DMS153 treated with DMSO at 0.1 percent for 48 hours (cell line): ENCODE data around the gene METTL8.
"Not testable (repeated sequence)": the region's sequence is repeated elsewhere in the genome, so short reads cannot be mapped to it uniquely, and the experiment has no call there.

Experiments
- DNase-seq: peaks from one replicate; lab custom pipeline; 2025; ENCODE audit not compliant: unreplicated experiment; lab: John Stamatoyannopoulos, UW

METTL8 gene

DNA sequence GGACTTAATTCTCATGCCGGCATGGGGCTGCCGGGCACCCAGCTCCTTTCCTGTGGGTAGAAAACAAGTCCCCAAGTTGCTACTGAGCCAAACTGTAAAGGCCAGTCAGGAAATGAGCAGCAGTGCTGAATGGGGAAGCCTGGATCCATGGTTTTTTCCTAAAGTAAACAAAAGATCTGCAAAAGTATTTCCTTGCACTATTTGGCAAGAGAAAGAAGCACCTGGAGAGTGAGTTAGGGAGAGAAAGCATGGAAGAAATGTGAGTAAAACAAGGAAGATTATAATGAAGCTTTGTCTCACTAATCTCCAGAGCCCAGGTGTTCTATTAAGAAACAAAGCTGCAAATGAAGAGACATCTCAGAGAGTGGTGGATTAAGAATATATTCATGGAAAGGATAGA lies 117.6 kb downstream of the METTL8 start:
- DNase-seq, result no peak

DNA sequence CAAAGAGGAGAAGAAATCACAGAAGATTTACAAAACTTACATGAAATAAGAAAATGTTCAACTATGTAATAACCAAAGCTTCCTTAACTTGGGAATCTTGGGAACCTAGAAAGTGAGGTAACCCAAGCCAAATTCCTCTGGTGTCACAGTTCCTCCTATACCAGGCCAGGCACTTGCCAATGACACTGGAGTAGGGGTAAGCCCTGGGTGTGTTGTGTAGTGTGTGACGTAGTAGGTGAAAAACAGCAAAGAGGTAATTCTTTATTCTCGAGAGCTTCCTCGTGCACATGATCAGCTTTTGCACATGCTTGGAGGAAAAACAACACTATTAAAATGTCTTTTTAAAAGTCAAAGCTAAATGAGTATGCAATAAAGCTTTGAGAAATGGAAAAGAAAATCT lies 118.0 kb downstream of the METTL8 start:
- no peak for DNase-seq

DNA sequence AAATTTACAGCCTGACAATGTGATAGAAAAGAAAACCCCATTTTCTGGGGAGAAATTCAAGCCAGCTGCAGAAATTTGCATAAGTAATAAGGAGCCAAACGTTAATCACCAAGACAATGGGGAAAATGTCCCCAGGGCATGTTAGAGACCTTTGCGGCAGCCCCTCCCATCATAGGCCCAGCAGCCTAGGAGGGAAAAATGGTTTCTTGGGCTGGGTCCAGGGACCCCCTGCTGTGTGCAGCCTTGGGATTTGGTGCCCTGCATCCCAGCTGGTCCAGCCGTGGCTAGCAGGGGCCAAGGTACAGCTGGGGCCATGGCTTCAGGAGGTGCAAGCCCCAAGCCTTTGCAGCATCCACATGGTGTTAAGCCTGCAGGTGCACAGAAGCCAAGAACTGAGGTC lies 121.6 kb downstream of the METTL8 start:
- not testable (repeated sequence) for DNase-seq

DNA sequence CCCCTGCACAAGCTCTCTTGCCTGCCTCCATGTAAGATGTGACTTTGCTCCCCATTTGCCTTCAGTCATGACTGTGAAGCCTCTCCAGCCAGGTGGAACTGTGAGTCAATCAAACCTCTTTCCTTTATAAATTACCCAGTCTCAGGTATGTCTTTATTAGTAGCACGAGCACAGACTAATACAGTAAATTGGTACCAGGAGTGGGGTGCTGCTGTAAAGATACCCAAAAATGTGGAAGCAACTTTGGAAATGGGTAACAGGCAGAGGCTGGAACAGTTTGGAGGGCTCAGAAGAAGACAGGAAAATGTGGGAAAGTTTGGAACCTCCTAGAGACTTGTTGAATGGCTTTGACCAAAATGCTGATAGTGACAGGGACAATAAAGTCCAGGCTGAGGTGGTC lies 122.2 kb downstream of the METTL8 start:
- not testable (repeated sequence) for DNase-seq

DNA sequence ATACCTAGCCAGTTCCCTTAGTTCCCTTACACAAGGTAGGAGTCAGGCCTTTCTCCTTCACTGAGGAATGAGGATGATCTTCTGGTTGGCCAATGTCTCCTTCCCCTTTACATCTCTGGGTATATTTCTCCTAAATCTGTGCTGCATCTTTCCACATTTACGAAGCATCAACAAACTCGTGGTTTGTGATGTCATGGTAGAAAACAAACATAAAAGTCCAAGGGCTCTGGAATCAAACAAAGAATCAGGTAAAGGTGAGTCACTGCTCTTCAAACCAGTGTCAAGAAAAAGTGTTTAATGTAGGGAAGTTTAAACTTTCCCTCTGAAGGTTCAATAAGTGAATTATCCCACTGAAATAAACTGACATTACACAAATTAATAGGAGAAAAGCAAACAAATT lies 122.9 kb downstream of the METTL8 start:
- DNase-seq, result no peak

DNA sequence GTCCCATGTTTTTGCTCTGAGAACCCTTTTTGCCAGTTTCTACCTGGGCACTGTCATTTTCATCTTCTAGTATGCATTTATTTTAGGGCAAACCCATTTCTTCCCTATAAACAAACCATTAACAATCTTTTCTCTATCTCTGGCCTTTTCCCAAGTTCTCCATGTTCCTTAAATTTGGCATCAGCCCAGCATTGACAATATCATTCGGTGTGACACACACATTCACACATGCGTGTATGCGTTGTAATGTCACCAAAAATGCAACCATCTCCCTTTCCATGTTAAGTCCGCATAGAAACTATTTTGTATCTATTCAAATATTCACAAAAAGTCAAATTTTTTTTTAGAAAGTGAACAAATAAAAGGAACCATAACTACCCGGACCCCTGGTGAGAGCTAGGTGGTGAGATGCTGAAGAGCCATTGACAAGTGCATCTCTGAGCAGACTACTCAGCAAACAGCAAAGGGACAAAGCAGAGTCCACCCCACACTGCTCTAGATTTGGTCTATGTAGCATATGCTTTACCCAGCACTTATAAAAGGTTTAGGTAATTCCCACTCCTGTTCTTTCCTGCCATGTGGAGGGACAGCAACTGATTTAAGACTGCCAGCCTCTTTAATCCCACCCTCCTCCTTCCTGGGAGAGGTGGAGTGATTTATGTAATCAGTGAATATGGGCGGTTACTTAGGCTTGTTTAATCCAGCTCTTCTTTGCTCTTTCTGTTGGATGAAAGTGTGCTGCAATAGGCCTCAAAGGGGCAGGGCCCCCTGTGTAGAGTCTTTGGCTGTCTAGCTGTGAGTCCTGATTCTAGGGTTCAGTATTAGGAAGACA lies 124.1 kb downstream of the METTL8 start:
- no peak for DNase-seq

DNA sequence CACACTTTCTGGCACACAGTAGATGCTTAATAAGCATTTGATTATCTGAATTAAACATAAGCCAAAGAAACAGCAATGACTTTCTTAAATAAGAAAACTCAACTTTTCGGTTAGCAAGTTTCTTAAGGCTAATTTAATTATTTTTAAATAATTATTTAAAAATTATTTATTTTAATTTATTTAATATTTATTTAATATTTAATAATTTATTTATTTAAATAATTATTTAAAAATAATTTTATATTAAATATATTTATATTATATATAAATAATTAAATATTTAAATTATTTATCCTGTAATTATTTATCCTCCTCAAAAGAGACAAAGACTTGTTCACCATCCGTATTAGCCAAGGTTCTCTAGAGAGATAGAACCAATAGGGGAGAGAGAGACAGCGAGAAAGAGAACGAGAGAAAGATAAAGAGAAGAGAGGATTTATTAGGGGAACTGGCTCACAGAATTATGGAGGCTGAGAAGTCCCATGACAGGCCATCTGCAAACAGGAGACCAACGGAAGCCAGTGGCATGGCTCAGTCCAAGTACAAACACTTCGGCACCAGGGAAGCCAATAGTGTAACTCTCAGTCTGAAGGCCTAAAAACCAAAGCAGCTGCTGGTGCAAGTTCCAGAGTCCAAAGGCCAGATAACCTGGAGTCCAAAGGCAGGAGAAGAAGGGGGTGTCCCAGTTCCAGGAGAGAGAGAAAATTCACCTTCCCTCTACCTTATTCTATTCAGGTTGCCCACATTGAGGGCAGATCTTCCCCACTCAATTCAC lies 125.3 kb downstream of the METTL8 start:
- no peak for DNase-seq

DNA sequence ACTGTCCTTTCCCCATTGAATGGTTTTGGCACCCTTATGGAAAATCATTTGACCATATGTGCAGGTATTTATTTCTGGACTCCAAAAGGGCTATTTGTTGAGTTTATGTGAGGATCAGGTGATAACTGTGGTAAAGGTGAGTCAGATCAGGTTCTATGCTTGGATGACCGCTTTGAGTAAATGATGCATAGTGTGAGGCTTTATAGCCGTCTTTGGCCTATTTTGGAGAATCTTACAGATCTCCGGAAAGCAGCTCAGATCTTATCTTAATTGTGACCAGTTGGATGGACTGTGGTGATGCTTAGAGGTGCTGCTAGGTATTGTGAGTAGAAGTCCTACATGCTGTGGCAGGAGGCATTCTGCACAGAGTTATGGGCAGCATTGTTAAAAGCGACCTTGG lies 126.2 kb downstream of the METTL8 start:
- DNase-seq, result no peak

DNA sequence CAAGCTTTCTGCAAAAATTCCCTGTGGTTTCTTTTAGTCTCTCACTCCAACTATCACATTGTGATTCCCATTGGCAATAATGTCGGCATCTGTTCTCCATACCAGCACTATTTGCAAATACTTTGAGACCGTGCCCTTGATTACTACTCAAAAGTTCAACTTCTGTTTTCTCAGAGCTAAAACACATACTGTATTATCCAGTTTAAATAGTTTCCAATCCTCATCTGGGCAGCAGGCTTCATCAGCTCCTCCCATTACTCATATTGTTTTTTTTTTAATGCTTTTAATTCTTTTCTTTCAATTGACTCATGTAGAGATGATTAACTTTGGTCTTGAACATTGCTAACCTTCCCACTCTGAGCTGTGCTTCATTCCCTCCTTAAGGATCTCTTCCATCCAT lies 135.8 kb downstream of the METTL8 start:
- no peak for DNase-seq

DNA sequence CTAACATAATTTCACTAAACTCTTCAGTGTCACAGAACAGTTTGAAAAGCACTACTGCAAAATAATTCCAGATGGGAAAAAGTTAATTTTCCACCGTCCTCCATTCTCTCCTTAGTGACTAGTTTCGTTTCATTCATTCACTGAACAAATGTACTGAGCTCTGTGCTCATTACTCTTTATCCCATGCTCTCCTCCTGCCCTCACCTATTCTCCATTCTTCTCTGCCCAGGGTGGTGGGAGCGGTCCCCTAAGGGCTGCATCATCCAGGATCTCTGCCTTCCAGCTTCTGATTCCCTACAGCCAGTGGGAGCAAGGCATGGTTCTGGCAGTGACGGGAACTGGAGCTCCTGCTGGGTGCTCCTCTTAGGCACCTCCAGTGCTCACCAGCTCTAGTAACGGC lies 139.2 kb downstream of the METTL8 start:
- no peak for DNase-seq

DNA sequence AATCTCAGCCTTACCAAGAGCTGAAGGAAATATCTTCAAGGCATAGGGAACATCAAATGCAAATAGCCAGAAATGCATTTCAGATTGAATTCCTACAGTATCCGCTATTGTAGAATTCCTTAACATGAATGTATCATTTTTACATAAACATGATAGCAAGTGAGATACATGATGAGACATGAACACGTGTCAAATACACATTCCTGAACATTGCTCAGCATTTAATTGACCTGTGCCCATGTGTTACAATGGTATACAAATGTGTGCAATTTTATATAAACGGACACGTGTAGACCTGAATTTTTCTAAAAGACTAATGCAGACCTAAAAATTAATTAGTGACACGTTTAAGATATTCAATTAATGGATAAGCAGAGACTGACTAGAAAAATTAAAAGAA lies 140.1 kb downstream of the METTL8 start:
- DNase-seq, result no peak

DNA sequence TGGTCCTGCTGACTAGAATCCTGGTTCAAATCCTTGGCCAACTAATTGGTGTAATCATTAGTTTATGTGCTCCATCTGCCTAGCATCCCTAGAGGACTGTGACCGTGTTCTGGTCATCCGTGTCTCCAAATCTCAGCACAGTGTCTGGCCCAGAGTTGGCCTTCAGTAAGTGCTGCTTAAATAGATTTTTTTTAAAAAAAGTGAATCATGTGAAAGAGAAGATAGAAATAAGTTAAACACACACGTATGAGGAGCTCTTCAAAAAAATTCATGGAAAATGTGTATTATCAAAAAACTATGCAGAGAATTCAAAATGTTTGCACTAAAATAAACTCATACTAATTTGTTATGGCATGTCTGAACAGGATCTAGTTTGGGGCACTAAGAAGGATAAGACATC lies 143.8 kb downstream of the METTL8 start:
- no peak for DNase-seq

DNA sequence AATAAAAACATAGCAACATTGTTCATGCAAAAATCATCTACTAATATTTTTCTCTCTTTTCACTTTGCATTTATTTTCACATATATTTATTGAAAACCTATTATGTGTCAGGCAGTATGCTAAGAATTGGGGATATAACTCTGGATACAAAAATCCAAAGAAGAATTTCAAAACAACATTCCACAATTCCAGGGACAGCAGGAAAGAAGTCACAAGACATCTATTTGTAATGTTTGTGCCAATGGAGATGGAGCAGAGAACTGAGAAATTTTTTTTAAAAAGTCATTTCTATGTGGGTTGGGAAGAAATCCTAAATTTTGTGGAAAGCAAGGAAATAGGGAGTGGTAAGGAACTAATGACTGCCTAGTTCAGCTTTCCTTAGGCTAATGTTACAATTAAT lies 144.5 kb downstream of the METTL8 start:
- no peak for DNase-seq

DNA sequence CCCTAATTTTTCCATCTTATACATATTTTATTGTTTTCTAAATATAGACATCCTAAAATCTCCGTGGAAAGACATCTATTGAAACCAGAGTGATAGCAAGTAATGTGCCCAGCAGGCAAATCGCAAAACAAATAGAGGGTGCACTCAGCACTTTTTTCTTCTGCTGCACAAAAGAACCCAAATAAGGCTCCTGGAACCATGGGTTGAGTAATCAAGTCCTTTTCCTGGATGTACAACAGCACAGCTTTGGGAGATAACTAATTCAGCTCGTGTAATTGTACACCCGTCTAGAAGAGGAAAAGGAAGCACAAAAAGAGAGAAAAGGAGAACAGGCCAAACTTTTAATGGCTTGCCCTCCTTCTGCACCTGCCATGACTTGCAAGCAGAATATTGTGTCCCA lies 146.2 kb downstream of the METTL8 start:
- DNase-seq, result no peak

DNA sequence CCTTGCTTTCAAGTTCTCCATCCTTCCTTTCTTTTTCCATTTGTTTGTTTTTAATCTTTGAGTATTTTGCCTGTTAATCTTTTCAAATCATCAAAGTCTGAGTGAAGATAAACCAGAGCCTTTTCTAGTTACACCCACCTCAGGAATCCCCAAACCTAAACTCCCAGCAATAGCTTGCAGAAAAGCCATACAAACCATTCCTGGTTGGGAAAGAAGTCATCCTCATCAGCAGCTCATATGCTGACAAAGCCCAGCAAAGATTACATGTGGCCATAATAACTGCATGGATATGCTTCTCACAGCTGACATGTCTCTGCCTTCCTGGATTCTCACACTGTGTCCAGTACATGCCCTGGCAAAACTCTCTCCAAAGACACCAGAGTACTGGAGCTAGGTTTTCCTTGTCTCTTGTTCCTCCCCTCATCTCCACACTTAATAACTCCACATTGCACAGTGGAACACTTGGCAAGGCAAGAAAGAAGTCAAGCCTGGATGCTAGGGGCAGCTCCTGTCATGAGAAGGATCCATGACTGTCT lies 146.7 kb downstream of the METTL8 start:
- DNase-seq, result no peak

DNA sequence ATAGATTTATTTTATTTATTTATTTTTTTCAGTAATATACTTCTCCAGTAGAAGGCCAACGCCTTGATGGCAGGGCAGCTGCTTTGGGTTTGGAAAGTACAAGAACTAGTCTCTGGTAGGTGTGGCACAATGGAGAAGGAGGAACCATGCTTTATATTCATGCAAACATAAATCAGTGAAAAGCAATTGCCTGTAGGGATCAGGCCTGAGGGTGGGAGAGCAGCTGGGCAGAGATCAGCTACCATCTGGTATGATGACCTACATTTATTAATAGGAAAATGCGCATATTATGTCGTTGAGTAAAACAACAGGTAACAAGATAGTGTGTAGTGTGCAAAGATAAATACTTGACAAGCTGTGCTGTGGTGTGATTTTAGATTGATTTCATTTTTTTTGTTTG lies 152.7 kb downstream of the METTL8 start:
- DNase-seq, result no peak

DNA sequence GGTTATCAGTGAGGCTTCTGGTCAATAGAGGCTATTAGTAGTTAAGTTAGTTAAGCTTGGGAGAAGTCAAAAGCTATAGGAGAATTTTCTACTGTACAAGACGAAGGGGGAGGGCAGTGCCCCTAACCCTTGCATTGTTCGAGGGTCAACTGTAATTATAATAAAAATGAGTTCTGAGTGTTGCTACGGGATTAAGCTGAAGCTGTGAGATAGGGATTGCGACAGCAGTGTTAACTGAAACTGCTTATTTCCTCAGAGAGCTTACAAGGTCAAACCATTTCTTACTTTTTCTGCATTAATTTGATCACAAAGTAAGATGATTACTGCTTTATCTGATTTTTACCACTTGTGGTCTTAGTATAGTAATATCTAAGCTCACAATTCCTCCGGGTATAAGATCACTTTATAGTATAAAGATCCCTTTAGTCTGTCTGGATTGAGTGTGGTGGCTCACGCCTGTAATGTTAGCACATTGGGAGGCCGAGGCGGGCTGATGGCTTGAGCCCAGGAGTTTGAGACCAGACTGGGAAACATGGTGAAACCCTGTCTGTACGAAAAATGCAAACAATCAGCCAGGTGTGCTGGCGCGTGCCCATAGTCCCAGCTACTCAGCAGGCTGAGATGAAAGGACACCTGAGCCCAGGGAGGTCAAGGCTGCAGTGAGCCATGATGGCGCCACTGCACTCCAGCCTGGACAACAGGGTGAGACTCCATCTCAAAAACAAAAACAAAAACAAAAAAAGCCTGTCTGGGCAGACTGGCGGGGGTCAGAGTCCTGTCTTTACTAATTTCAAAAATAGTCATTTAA lies 153.6 kb downstream of the METTL8 start:
- no peak for DNase-seq

DNA sequence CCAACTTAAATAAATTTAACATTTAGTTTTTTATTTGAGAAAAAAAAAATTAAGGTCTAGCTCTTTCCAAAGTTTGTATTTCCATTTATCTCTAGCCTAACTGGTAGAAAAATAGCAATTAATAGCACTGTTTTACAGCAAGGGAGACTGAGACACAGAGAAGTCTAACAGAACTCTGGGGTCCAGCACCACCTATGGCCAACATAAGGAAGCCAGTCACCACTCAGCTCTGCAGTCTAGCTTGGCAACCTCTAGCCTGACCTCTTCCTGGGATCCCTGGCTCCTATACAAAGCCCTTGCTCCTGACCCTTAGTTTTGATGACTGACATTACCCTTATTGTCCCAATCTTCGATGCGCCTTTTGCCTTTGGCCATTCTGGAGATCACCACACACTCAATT lies 159.0 kb downstream of the METTL8 start:
- DNase-seq, result no peak

DNA sequence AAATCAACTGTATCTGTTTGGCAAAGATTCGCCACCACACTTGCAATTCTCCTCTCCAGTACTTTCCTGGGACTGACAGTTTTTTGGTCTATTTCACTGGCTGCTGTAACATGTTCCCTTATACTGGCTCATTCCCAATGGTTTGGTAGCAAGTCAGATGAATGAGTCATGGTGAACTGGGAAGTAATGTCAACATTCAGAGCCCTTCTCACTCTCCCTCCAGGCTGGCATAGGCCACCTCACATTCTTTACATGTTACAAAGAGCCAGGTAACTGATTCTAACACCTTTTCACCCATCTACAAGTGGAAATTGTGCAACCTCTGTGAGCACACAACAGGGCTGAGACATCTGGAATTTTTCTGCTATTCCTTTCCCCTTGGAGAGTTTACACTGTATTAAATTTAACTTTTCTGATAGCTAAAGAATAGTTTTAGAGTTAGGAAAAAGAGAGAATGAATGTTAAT lies 161.8 kb downstream of the METTL8 start:
- DNase-seq, result no peak

DNA sequence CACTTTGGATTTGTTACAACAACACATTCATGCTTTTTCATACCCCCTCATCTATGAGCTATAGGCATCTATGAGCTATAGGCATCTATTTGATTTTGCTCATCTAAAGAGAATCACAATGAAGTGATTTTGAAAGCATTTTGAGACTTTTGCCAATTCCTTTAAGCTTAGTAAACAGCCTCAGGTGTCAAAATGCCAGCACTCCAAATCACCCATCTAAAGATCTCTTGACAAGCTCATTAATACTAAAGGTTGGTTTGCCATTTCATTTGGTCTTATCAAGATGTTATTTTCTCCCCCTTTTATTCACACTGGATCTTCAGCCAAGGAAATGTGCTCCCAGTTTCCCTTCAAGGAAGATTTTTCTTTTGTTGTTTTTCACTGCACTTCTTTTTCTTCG lies 162.4 kb downstream of the METTL8 start:
- DNase-seq, result no peak
